ENCODE data around the gene DEFB132.

DEFB132 gene

DNA sequence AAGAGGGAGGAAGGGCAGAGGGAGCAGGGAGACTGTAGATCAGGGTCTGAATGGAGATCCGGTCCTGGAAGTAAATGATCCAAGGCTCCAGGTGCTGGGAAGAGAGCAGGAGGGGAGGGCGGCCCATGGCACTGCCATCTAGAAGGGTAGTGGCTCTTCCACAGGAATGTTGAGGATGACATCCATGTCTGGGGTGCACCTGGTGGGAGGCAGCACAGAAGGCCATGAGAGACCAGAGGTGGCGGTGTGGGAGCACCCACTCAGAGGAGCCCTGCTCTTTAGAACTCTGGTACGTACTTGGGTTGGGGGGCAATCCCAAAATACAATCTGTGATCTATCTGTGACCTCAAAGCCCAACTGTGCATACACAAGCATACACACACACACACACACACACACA lies 13.5 kb downstream of the DEFB132 start:
- no peaks in the 10 kb centered on the region for H3K9me2 ChIP-seq (replicated peaks; ENCODE audit: insufficient read depth, low read length)
- no peak for DNase-seq
- H3K27me3 ChIP-seq (replicated peaks; ENCODE audit: insufficient read depth, low read length) = no peaks in the 10 kb centered on the region
- H2AFZ ChIP-seq (ENCODE audit: low read length) = no peak overlapping the region
- no peaks in the 10 kb centered on the region for H3K79me2 ChIP-seq (ENCODE audit: low read length)
- H3K36me3 ChIP-seq (replicated peaks; ENCODE audit: insufficient read depth, low read length) = no peaks in the 10 kb centered on the region
- TF ChIP-seq EZH2 (optimal IDR thresholded peaks at IDR 0.05; ENCODE audit: low read depth, low read length) = no peak
- TF ChIP-seq EZH2phosphoT487 (IDR thresholded peaks at IDR 0.05; ENCODE audit: low read length) = no peak
- TF ChIP-seq CTCF (IDR thresholded peaks at IDR 0.05; ENCODE audit: low read length) = no peak
- H4K20me1 ChIP-seq (ENCODE audit: insufficient read depth, low read length) = no peaks in the 10 kb centered on the region
- H3K4me2 ChIP-seq (ENCODE audit: low read depth, low read length) = no peak overlapping the region
- no peak overlapping the region for H3K9ac ChIP-seq (ENCODE audit: low read length)
- H3K9me3 ChIP-seq (replicated peaks; ENCODE audit: insufficient read depth, low read length) = no peaks in the 10 kb centered on the region
- no peak overlapping the region for H3K27ac ChIP-seq (ENCODE audit: low read length)
- H3K4me3 ChIP-seq (ENCODE audit: low read length) = no peak overlapping the region
- H3F3A ChIP-seq (ENCODE audit: insufficient read depth, low read length) = no peaks in the 10 kb centered on the region
- no peaks in the 10 kb centered on the region for H3K4me1 ChIP-seq (ENCODE audit: low read length)

- H3F3A ChIP-seq (ENCODE audit: insufficient read depth, low read length) = no peaks in the 10 kb centered on the region
- H3K9me2 ChIP-seq (replicated peaks; ENCODE audit: insufficient read depth, low read length) = no peaks in the 10 kb centered on the region
- H3K4me2 ChIP-seq (ENCODE audit: low read depth, low read length) = no peak overlapping the region
- no peak overlapping the region for H3K4me3 ChIP-seq (ENCODE audit: low read length)
- H3K27me3 ChIP-seq (replicated peaks; ENCODE audit: insufficient read depth, low read length) = no peaks in the 10 kb centered on the region
- H4K20me1 ChIP-seq (ENCODE audit: insufficient read depth, low read length) = no peaks in the 10 kb centered on the region
- no peak for DNase-seq
- no peaks in the 10 kb centered on the region for H3K36me3 ChIP-seq (replicated peaks; ENCODE audit: insufficient read depth, low read length)
- TF ChIP-seq CTCF (IDR thresholded peaks at IDR 0.05; ENCODE audit: low read length) (no peak), EZH2 (optimal IDR thresholded peaks at IDR 0.05; ENCODE audit: low read depth, low read length) (no peak), EZH2phosphoT487 (IDR thresholded peaks at IDR 0.05; ENCODE audit: low read length) (no peak)
- no peaks in the 10 kb centered on the region for H3K79me2 ChIP-seq (ENCODE audit: low read length)
- H2AFZ ChIP-seq (ENCODE audit: low read length) = no peak overlapping the region
- H3K27ac ChIP-seq (ENCODE audit: low read length) = no peak overlapping the region
- H3K4me1 ChIP-seq (ENCODE audit: low read length) = no peaks in the 10 kb centered on the region
- H3K9ac ChIP-seq (ENCODE audit: low read length) = no peak overlapping the region
- H3K9me3 ChIP-seq (replicated peaks; ENCODE audit: insufficient read depth, low read length) = no peaks in the 10 kb centered on the region
Observed at GRCh38 chr20:271528-271927, 14.0 kb downstream of the DEFB132 start.

- H3K27ac ChIP-seq (ENCODE audit: low read length) = no peak overlapping the region
- no peak overlapping the region for H2AFZ ChIP-seq (ENCODE audit: low read length)
- H3K4me3 ChIP-seq (ENCODE audit: low read length) = no peak overlapping the region
- no peaks in the 10 kb centered on the region for H3K9me3 ChIP-seq (replicated peaks; ENCODE audit: insufficient read depth, low read length)
- no peaks in the 10 kb centered on the region for H3K9me2 ChIP-seq (replicated peaks; ENCODE audit: insufficient read depth, low read length)
- no peak overlapping the region for H3K4me2 ChIP-seq (ENCODE audit: low read depth, low read length)
- no peaks in the 10 kb centered on the region for H3K4me1 ChIP-seq (ENCODE audit: low read length)
- no peaks in the 10 kb centered on the region for H3K79me2 ChIP-seq (ENCODE audit: low read length)
- H3K36me3 ChIP-seq (replicated peaks; ENCODE audit: insufficient read depth, low read length) = no peaks in the 10 kb centered on the region
- H4K20me1 ChIP-seq (ENCODE audit: insufficient read depth, low read length) = no peaks in the 10 kb centered on the region
- H3K9ac ChIP-seq (ENCODE audit: low read length) = no peak overlapping the region
- TF ChIP-seq EZH2phosphoT487 (IDR thresholded peaks at IDR 0.05; ENCODE audit: low read length) (no peak), EZH2 (optimal IDR thresholded peaks at IDR 0.05; ENCODE audit: low read depth, low read length) (no peak), CTCF (IDR thresholded peaks at IDR 0.05; ENCODE audit: low read length) (no peak)
- H3K27me3 ChIP-seq (replicated peaks; ENCODE audit: insufficient read depth, low read length) = no peaks in the 10 kb centered on the region
- no peaks in the 10 kb centered on the region for H3F3A ChIP-seq (ENCODE audit: insufficient read depth, low read length)
- no peak for DNase-seq
Observed at GRCh38 chr20:272718-273117, 15.2 kb downstream of the DEFB132 start.
